ENCODE data around the gene TIPRL.
A peak's percentile ranks its signal among the peaks of the same experiment; 100 is the strongest.
"Not testable (repeated sequence)": the region's sequence is repeated elsewhere in the genome, so short reads cannot be mapped to it uniquely, and the experiment has no call there.

TIPRL gene

DNA sequence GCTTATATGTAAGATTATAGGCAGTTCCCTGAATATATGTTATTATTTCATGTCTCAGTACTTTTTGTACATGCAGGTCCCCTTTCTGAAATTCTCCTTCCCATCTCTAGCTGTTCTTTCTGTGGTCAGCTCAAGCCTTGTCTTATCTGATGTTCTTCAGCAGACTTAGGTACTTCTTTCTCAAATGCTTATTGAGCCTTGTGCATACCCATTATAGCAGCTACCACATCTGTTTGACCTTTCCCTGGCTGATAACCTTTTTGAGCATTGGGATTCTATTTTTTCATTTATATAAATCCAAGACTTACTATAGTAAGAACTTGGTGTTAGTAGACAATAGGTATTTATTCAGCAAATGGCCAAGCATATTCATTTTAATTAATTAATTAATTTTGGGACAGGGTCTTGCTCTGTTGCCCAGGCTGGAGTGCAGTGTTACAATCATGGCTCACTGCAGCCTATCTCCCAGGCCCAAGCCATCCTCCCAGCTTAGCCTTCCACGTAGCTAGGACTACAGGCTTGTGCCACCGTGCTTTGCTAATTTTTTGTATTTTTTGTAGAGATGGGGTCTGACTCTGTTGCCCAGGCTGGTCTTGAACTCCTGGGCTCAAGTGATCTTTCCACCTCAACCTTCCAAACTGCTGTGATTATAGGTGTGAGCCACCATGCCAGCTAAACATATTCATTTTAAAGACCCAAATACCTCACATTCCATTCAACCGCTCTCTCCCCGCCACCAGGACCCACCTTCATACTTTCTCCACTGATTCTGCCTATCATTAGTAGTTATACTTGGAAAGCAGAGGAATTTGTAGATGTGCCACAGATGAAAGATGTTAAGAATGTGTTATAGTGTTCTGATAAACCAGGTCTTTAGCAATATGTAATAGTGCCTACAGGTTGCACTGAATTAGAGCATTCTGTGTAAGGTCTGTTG is 16.7 kb downstream of the TIPRL start:
- TF ChIP-seq, protein P1, sequence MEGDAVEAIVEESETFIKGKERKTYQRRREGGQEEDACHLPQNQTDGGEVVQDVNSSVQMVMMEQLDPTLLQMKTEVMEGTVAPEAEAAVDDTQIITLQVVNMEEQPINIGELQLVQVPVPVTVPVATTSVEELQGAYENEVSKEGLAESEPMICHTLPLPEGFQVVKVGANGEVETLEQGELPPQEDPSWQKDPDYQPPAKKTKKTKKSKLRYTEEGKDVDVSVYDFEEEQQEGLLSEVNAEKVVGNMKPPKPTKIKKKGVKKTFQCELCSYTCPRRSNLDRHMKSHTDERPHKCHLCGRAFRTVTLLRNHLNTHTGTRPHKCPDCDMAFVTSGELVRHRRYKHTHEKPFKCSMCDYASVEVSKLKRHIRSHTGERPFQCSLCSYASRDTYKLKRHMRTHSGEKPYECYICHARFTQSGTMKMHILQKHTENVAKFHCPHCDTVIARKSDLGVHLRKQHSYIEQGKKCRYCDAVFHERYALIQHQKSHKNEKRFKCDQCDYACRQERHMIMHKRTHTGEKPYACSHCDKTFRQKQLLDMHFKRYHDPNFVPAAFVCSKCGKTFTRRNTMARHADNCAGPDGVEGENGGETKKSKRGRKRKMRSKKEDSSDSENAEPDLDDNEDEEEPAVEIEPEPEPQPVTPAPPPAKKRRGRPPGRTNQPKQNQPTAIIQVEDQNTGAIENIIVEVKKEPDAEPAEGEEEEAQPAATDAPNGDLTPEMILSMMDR (IDR thresholded peaks at IDR 0.05; ENCODE audit: insufficient read depth, low read length, missing control alignments): no peak
- no peak for DNase-seq (ENCODE audit: low read depth, low spot score)
- no peak overlapping the region for H3K4me3 ChIP-seq (ENCODE audit: low read depth, low read length)
- ChIA-PET POLR2A (no interaction called here), CTCF (interaction anchor here (1.2 kb wide), 1 partner anchor 13 kb away, joined by 3 read pairs; no protein-coding TSS in a partner anchor)

DNA sequence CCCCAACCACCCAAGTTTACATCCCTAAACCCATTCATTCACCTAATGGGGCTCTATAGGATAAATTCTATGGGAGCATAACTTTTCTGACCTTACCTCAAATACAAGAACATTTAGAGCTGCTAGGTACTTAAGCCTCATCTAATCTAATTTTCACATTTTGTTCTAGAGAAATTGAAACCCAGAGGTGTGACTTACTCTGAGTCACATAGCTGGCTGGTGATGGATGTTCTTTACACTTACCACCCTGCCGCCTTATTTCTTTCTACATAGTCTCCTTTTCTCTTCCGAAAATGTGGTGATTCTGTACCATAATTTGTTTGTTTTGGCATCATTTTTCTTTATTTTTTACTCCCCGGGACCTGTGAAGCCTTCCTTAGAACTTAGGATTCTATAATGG is 20.3 kb downstream of the TIPRL start:
- ChIA-PET CTCF (no interaction called here), POLR2A (no interaction called here)
- H3K4me3 ChIP-seq (ENCODE audit: low read depth, low read length): no peak overlapping the region
- TF ChIP-seq, protein P1 (IDR thresholded peaks at IDR 0.05; ENCODE audit: insufficient read depth, low read length, missing control alignments): no peak
- no peak for DNase-seq (ENCODE audit: low read depth, low spot score)

DNA sequence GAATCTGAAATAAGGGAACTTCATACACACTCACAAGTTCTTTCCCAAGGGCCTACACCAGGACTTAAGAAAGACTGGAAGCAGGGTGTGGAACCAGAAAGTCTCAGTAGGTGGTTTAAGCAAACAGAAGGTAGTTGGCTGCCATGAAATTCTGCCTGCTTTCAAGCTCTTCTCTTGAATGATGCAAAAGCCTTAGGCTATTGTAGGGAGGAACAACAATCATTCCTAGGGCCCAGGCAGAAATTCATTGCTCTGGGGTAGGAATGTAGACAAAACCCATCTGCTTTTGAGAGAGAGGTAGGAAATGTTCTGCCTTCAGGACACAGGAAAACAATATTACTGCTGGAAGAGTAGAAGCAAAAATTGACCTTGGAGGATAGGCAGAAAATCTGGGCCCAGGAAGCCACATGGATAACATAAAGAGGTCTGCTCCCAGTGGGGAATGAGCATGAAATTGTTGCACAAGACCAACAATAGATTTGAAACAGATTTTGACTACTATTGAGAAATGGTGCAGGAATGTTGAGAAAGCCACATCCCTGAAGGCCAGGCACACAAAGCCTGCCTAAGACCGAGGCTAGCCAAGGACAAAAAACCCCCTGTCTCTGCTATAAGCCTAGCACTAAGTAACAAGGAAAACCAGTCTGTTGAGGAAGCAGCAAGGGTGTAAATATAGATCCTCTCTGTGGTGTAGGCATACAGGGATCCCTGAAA is 24.3 kb downstream of the TIPRL start:
- H3K4me3 ChIP-seq (ENCODE audit: low read depth, low read length): no peak overlapping the region
- TF ChIP-seq, protein P1 (IDR thresholded peaks at IDR 0.05; ENCODE audit: insufficient read depth, low read length, missing control alignments): no peak
- POLR2A ChIA-PET: no interaction called here
- CTCF ChIA-PET: interaction anchor here (1.5 kb wide), 1 partner anchor 58 kb away, joined by 6 read pairs; no protein-coding TSS in a partner anchor
- peak; percentile 51 for DNase-seq (ENCODE audit: low read depth, low spot score)

DNA sequence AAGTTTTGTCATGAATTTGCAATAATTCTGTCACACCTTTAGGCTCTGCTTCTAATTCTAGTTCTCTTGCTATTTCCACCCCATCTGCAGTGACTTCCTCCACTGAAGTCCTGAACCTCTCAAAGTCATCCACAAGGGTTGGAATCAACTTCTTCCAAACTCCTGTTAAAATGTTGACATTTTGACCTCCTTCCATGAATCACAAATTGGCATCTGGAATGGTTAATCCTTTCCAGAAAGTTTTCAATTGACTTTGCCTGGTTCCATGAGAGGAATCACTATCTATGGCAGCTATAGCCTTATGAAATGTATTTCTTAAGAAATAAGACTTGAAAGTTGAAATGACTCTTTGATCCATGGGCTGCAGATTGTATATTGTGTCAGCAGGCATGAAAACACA is 27.3 kb downstream of the TIPRL start:
- DNase-seq (ENCODE audit: low read depth, low spot score): no peak
- TF ChIP-seq, protein P1 (IDR thresholded peaks at IDR 0.05; ENCODE audit: insufficient read depth, low read length, missing control alignments): no peak
- no peak overlapping the region for H3K4me3 ChIP-seq (ENCODE audit: low read depth, low read length)
- ChIA-PET POLR2A (no interaction called here), CTCF (interaction anchor here (0.6 kb wide), 1 partner anchor 27 kb away, joined by 3 read pairs; the partner anchor contains the start of gene TIPRL)

DNA sequence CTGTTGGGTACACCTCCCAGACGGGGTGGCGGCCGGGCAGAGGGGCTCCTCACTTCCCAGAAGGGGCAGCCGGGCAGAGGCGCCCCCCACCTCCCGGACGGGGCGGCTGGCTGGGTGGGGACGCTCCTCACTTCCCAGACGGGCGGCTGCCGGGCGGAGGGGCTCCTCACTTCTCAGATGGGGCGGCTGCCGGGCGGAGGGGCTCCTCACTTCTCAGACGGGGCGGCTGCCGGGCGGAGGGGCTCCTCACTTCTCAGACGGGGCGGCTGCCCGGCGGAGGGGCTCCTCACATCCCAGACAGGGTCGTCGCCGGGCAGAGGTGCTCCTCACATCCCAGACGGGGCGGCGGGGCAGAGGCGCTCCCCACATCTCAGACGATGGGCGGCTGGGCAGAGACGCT is 28.9 kb downstream of the TIPRL start:
- CTCF ChIA-PET; H3K4me3 ChIP-seq (ENCODE audit: low read depth, low read length); POLR2A ChIA-PET; DNase-seq (ENCODE audit: low read depth, low spot score): not testable (repeated sequence)

DNA sequence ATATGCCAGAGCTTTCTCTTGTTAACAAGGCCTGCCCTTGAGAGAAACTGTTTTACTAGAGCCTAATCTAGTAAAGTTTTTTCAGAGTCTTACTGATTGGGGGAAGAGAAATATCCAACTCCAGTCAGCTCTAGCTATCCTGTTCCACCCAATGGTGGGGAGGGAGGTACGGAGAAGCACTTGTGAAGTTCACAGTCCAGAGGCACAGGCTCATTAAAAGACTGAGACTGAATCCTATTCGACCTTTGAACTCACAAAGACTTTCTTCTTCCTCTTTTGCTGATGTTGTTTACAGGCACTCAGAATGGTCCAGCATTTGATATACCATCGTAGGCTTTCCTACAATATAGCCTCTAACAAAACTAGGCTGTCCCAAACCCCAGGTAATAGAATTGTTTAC is 31.6 kb downstream of the TIPRL start:
- no peak for DNase-seq (ENCODE audit: low read depth, low spot score)
- CTCF ChIA-PET: no interaction called here
- TF ChIP-seq, protein P1 (IDR thresholded peaks at IDR 0.05; ENCODE audit: insufficient read depth, low read length, missing control alignments): no peak
- no peak overlapping the region for H3K4me3 ChIP-seq (ENCODE audit: low read depth, low read length)
- POLR2A ChIA-PET: no interaction called here

Measured in AG04449 (cell line).